Neural progenitor cell (in vitro differentiated cells): ENCODE data around the gene RBL2. TPM values are rescaled to one million over a fixed set of nuclear protein-coding genes. Genes with fewer than 3 reads are reported as not detected.
"Not testable (repeated sequence)": the region's sequence is repeated elsewhere in the genome, so short reads cannot be mapped to it uniquely, and the experiment has no call there.

Source experiments
- DNase-seq: peaks from one replicate; pipeline ENCODE4 v3.0.0-alpha.2; 2016; ENCODE audit warnings: low spot score
- H2AFZ ChIP-seq: fragments of 200-600 bp; sonication (generic); replicated peaks from 2 replicates; pipeline ENCODE4 v1.6.1; 2016; ENCODE audit warnings: antibody characterized with exemption
- H3F3A ChIP-seq: fragments of 200-600 bp; sonication (generic); 2 replicates; pipeline ENCODE4 v1.6.1; 2016; ENCODE audit warnings: antibody characterized with exemption, low read depth
- H3K27ac ChIP-seq: fragments of 200-600 bp; sonication (generic); 2 replicates; pipeline ENCODE4 v1.5.1; 2016; ENCODE audit warnings: mild to moderate bottlenecking
- H3K27me3 ChIP-seq: fragments of 200-600 bp; sonication (generic); 2 replicates; pipeline ENCODE4 v1.6.1; 2016; ENCODE audit warnings: mild to moderate bottlenecking, moderate library complexity
- H3K36me3 ChIP-seq: fragments of 200-600 bp; sonication (generic); 2 replicates; pipeline ENCODE4 v1.5.1; 2016
- H3K4me1 ChIP-seq: fragments of 200-600 bp; sonication (generic); 2 replicates; pipeline ENCODE4 v1.6.1; 2016; ENCODE audit warnings: mixed run types
- H3K4me2 ChIP-seq: fragments of 200-600 bp; sonication (generic); 2 replicates; pipeline ENCODE4 v1.6.1; 2016
- H3K4me3 ChIP-seq: fragments of 200-600 bp; sonication (generic); 2 replicates; pipeline ENCODE4 v1.5.1; 2016
- H3K79me2 ChIP-seq: fragments of 200-600 bp; sonication (generic); 2 replicates; pipeline ENCODE4 v1.6.1; 2016; ENCODE audit warnings: low read depth
- H3K9ac ChIP-seq: fragments of 200-600 bp; sonication (generic); 2 replicates; pipeline ENCODE4 v1.6.1; 2016
- H3K9me3 ChIP-seq: fragments of 200-600 bp; sonication (generic); 2 replicates; pipeline ENCODE4 v1.5.1; 2016; ENCODE audit warnings: low read depth
- H4K20me1 ChIP-seq: fragments of 200-600 bp; sonication (generic); 2 replicates; pipeline ENCODE4 v1.6.1; 2016; ENCODE audit warnings: low read depth
- H3K27ac Mint-ChIP-seq: 3 replicates; pipeline ENCODE4 v1.8.0; 2021; ENCODE audit warnings: mixed read lengths
- H3K27me3 Mint-ChIP-seq: 2 replicates; pipeline ENCODE4 v1.8.0; 2022; ENCODE audit warnings: low read depth, mild to moderate bottlenecking, inconsistent platforms, moderate library complexity, mixed read lengths; ENCODE audit not compliant: insufficient read depth
- H3K36me3 Mint-ChIP-seq: 3 replicates; pipeline ENCODE4 v1.8.0; 2021; ENCODE audit warnings: mixed read lengths
- H3K4me1 Mint-ChIP-seq: 3 replicates; pipeline ENCODE4 v1.8.0; 2021; ENCODE audit warnings: mixed read lengths
- H3K4me3 Mint-ChIP-seq: 3 replicates; pipeline ENCODE4 v1.8.0; 2021; ENCODE audit warnings: mild to moderate bottlenecking, moderate library complexity, mixed read lengths
- H3K9me3 Mint-ChIP-seq: 3 replicates; pipeline ENCODE4 v1.8.0; 2020; ENCODE audit warnings: mixed read lengths
- EZH2 ChIP-seq: fragments of 200-600 bp; sonication (generic); IDR thresholded peaks from 2 replicates; pipeline ENCODE4 v1.6.1; 2017; ENCODE audit warnings: antibody characterized with exemption, mild to moderate bottlenecking, moderate library complexity
- EZH2phosphoT487 ChIP-seq: fragments of 200-600 bp; sonication (generic); IDR thresholded peaks from 2 replicates; pipeline ENCODE4 v1.6.1; 2017; ENCODE audit warnings: antibody characterized with exemption
- total RNA-seq: library from RNA; depleted of rRNA; stranded (reverse); fragments of >200 nt; gene quantifications from 2 replicates; pipeline ENCODE4 v1.2.3, GENCODE V29; 2015; ENCODE audit warnings: low replicate concordance
- TF ChIP-seq, protein P1 (sequence below): fragments of 200-600 bp; sonication (generic); IDR thresholded peaks from 2 replicates; pipeline ENCODE4 v1.5.1; 2017; ENCODE audit warnings: antibody characterized with exemption, mild to moderate bottlenecking

Gene RBL2, protein sequence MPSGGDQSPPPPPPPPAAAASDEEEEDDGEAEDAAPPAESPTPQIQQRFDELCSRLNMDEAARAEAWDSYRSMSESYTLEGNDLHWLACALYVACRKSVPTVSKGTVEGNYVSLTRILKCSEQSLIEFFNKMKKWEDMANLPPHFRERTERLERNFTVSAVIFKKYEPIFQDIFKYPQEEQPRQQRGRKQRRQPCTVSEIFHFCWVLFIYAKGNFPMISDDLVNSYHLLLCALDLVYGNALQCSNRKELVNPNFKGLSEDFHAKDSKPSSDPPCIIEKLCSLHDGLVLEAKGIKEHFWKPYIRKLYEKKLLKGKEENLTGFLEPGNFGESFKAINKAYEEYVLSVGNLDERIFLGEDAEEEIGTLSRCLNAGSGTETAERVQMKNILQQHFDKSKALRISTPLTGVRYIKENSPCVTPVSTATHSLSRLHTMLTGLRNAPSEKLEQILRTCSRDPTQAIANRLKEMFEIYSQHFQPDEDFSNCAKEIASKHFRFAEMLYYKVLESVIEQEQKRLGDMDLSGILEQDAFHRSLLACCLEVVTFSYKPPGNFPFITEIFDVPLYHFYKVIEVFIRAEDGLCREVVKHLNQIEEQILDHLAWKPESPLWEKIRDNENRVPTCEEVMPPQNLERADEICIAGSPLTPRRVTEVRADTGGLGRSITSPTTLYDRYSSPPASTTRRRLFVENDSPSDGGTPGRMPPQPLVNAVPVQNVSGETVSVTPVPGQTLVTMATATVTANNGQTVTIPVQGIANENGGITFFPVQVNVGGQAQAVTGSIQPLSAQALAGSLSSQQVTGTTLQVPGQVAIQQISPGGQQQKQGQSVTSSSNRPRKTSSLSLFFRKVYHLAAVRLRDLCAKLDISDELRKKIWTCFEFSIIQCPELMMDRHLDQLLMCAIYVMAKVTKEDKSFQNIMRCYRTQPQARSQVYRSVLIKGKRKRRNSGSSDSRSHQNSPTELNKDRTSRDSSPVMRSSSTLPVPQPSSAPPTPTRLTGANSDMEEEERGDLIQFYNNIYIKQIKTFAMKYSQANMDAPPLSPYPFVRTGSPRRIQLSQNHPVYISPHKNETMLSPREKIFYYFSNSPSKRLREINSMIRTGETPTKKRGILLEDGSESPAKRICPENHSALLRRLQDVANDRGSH
- total RNA-seq: 44.9 and 58.1 TPM in 2 replicates

- Histone ChIP-seq H3K9me3 (no peaks in the 10 kb centered on the region), H3K27ac (peak within 1 kb of the TSS; percentile 22), H3K4me3 (peak within 1 kb of the TSS; percentile 85), H3K79me2 (peaks cover 49% of the 10 kb centered on the region), H3K9ac (peak within 1 kb of the TSS; percentile 69), H3K4me2 (peak within 1 kb of the TSS; percentile 82), H3K36me3 (no peaks in the 10 kb centered on the region), H3K27me3 (no peaks in the 10 kb centered on the region), H3F3A (no peaks in the 10 kb centered on the region), H2AFZ (peak within 1 kb of the TSS; percentile 93), H4K20me1 (peaks cover 33% of the 10 kb centered on the region), H3K4me1 (peaks cover 8% of the 10 kb centered on the region)
- H3K36me3 Mint-ChIP-seq: peaks cover 2% of the 10 kb centered on the region
- no peaks in the 10 kb centered on the region for H3K27me3 Mint-ChIP-seq
- H3K27ac Mint-ChIP-seq: peak within 1 kb of the TSS; percentile 96
- TF ChIP-seq, protein P1, sequence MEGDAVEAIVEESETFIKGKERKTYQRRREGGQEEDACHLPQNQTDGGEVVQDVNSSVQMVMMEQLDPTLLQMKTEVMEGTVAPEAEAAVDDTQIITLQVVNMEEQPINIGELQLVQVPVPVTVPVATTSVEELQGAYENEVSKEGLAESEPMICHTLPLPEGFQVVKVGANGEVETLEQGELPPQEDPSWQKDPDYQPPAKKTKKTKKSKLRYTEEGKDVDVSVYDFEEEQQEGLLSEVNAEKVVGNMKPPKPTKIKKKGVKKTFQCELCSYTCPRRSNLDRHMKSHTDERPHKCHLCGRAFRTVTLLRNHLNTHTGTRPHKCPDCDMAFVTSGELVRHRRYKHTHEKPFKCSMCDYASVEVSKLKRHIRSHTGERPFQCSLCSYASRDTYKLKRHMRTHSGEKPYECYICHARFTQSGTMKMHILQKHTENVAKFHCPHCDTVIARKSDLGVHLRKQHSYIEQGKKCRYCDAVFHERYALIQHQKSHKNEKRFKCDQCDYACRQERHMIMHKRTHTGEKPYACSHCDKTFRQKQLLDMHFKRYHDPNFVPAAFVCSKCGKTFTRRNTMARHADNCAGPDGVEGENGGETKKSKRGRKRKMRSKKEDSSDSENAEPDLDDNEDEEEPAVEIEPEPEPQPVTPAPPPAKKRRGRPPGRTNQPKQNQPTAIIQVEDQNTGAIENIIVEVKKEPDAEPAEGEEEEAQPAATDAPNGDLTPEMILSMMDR: no peak
- TF ChIP-seq EZH2 (no peak), EZH2phosphoT487 (no peak)
- peak; percentile 87 for DNase-seq
- H3K9me3 Mint-ChIP-seq: no peaks in the 10 kb centered on the region
- H3K4me3 Mint-ChIP-seq: peak within 1 kb of the TSS; percentile 98
- H3K4me1 Mint-ChIP-seq: peaks cover 13% of the 10 kb centered on the region
These were observed at the start of gene RBL2 for GRCh38 chr16:53434377-53435065. Gene RBL2 (plus strand): TSS chr16:53434471. CDS start chr16:53434557, 86 bp downstream.

DNA sequence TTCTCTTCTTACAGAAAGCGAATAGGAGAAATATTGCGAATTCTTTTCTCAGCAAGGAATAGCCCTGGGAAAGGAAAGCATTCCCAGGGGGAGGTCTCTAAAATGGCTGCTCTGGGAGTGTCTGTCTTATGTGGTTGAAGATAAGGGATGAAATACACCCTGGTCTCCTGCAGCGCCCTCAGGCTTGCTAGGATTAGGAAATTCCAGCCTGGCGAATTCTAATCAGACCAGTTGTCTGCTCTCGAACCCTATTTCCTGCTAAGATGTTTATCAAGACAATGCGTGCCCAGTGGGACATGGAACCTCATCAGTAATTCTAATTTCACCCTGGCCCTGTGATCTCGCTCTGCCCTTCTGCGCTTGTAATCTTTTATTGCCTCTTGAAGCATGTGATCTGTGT is 49.7 kb upstream of the RBL2 start:
- DNase-seq, H3K36me3 ChIP-seq, H3K27ac Mint-ChIP-seq, H3K4me3 ChIP-seq, H3K4me2 ChIP-seq, H3F3A ChIP-seq, H3K4me1 Mint-ChIP-seq, H3K36me3 Mint-ChIP-seq, H2AFZ ChIP-seq, H3K9me3 ChIP-seq, H3K9ac ChIP-seq, H3K79me2 ChIP-seq, H4K20me1 ChIP-seq, H3K27ac ChIP-seq, H3K27me3 Mint-ChIP-seq, H3K4me3 Mint-ChIP-seq, H3K27me3 ChIP-seq, H3K4me1 ChIP-seq: not testable (repeated sequence)
- peaks cover 28% of the 10 kb centered on the region for H3K9me3 Mint-ChIP-seq

DNA sequence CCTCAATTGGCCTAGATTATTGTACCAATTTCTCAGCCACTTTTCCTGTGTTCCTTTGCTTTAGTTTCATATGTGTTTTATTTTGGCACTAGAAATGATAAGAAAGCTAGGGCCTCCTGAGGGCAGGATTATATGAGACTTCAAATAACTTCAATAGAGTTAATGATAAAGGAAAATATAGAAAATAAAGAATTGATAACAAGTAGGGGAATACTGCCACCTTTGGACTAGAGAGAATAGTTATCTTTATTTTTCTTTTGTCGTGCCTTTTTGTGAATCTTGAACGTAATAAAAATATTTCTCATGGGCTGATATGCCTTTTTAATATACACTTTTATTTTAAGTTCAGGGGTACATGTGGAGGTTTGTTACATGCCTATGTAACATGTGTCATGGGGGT is 29.3 kb upstream of the RBL2 start:
- H3K4me1 ChIP-seq: no peaks in the 10 kb centered on the region
- no peaks in the 10 kb centered on the region for H3K27me3 ChIP-seq
- no peak overlapping the region for H3K27ac ChIP-seq
- no peaks in the 10 kb centered on the region for H3K9me3 Mint-ChIP-seq
- H3F3A ChIP-seq: no peaks in the 10 kb centered on the region
- no peak overlapping the region for H3K27ac Mint-ChIP-seq
- no peaks in the 10 kb centered on the region for H3K36me3 Mint-ChIP-seq
- no peaks in the 10 kb centered on the region for H3K36me3 ChIP-seq
- H2AFZ ChIP-seq: no peak overlapping the region
- H3K4me2 ChIP-seq: no peak overlapping the region
- no peaks in the 10 kb centered on the region for H3K27me3 Mint-ChIP-seq
- H3K9ac ChIP-seq: no peak overlapping the region
- no peak for DNase-seq
- H3K4me3 ChIP-seq: no peak overlapping the region
- no peaks in the 10 kb centered on the region for H3K4me1 Mint-ChIP-seq
- no peaks in the 10 kb centered on the region for H3K9me3 ChIP-seq
- TF ChIP-seq, protein P1: peak; percentile 7
- TF ChIP-seq EZH2: no peak
- TF ChIP-seq EZH2phosphoT487: no peak
- H3K79me2 ChIP-seq: no peaks in the 10 kb centered on the region
- no peak overlapping the region for H3K4me3 Mint-ChIP-seq
- H4K20me1 ChIP-seq: no peaks in the 10 kb centered on the region
